Omental fat pad (tissue), 4 donors: ENCODE results near the gene RNF20. TPM values are rescaled to one million over a fixed set of nuclear protein-coding genes. Genes with fewer than 3 reads are reported as not detected.
"Not testable (repeated sequence)": the region's sequence is repeated elsewhere in the genome, so short reads cannot be mapped to it uniquely, and the experiment has no call there.

ENCODE experiments used
- ATAC-seq: fragments of 150-250 bp; one replicate; pipeline ENCODE4 v1.9.1; 2016; ENCODE audit warnings: mild to moderate bottlenecking, moderate library complexity; ENCODE audit not compliant: low FRiP score
- DNase-seq: peaks from one replicate; pipeline ENCODE4 v3.0.0-alpha.2; 2019; ENCODE audit warnings: low spot score
- CTCF ChIP-seq, 3 donors: fragments of 450-650 bp; IDR thresholded peaks; one replicate each; pipeline ENCODE4 v1.5.1; 2016 to 2017; ENCODE audit warnings: antibody characterized with exemption in 3 of 3, mild to moderate bottlenecking in 3 of 3, moderate library complexity in 2 of 3
- total RNA-seq, 4 donors: library from RNA; depleted of rRNA; stranded (reverse); fragments of >200 nt; gene quantifications; one replicate each; pipeline ENCODE4 v1.1.0, GENCODE V29; 2016

The RNF20 gene
- total RNA-seq, 4 donors from 2014 or later = 14.2 to 25.4 (median 19.8) TPM

DNA sequence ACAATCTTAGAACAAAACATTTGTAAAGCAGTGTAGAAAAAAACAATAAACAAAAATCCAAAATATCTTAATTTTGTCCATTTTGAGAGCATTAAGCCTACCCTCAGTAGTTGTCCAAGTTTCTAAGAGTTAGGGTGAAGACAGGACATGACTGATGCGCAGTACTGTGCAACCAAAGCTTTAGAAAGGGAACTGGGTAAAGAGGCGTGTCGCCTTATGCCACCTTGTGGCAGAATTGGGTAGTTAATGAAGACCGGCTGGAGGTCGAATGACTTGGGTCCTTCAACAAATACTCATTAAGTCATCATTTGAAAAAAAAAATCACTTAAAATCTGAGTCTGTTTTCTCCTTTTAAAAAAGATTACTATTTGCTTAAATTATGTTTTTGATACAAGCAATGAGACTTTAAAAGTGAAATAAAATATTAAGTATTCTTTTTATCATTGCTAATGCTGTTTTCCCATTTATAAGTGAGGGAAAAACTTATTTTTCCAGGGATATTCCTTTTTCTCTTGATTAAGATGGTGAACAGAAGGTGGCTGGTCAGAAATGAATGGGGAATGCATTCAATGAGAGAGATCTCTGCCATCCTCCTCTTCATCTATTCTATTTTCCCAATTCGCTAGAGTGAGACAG lies 3.5 kb upstream of the RNF20 start:
- peak in 1 of 3 donors; percentile 71 for TF ChIP-seq CTCF (IDR thresholded peaks at IDR 0.05)
- ATAC-seq = peak; percentile 57
- DNase-seq = no peak

DNA sequence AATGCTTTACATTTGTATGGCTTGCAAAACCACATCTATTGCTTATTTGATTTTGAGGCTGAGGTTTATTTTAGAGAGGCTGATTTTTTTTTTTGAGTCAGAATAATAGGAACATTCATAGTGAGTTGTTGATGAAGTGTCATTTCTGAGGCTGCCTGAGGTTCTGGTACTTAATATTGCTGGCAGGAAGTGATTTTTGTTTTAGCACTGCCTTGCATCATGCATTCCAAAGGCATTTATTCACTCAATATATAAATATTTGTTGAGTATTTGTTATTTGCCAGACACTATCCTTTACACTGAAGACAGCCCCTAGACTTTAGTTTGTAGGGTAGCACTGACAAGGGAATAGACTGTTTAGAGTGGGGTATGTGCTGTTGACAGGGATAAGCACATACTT lies 2.7 kb downstream of the RNF20 start:
- ATAC-seq (no peak), DNase-seq (no peak)
- no peak for TF ChIP-seq CTCF (IDR thresholded peaks at IDR 0.05)

GRCh38 chr9:101536938-101537337 lies 3.3 kb downstream of the RNF20 start:
- DNase-seq = no peak
- no peak for TF ChIP-seq CTCF (IDR thresholded peaks at IDR 0.05)
- ATAC-seq = no peak

DNA sequence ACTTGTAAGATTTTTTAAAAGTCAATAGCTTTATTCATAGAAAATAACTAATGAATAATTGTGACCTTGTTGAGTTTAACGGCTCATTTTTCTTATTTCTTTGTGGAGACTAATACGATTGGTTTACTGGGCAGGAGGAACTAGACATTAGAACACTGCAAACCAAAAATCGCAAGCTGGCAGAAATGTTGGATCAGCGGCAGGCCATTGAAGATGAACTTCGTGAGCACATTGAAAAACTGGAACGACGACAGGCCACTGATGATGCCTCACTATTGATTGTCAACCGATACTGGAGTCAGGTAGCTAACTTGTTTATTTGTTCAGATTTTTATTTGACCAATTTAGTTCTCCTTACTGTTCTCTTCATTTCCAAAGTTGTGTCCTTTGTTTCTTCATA lies 6.4 kb downstream of the RNF20 start:
- no peak for ATAC-seq
- DNase-seq = no peak
- no peak for TF ChIP-seq CTCF (IDR thresholded peaks at IDR 0.05)

DNA sequence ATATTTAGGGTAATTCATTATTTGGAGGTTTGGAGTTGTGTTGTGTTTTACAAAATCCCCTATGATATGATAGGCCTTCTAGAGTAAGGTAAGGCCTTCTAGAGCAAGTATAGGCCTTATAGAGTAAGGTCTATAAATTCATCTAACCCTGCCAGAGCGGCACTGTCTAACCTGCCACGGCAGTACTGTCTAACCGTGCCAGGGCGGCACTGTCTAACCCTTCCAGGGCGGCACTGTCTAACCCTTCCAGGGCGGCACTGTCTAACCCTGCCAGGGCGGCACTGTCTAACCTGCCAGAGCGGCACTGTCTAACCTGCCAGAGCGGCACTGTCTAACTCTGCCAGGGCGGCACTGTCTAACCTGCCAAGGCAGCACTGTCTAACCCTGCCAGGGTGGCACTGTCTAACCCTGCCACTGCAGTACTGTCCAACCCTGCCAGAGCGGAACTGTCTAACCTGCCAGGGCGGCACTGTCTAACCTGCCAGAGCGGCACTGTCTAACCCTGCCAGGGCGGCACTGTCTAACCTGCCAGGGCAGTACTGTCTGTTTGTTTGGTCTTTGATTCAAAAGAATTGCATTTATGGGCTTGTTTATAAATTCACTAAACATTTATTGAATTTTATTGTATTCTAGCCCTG lies 9.6 kb downstream of the RNF20 start:
- no peak for ATAC-seq
- no peak for TF ChIP-seq CTCF (IDR thresholded peaks at IDR 0.05)

DNA sequence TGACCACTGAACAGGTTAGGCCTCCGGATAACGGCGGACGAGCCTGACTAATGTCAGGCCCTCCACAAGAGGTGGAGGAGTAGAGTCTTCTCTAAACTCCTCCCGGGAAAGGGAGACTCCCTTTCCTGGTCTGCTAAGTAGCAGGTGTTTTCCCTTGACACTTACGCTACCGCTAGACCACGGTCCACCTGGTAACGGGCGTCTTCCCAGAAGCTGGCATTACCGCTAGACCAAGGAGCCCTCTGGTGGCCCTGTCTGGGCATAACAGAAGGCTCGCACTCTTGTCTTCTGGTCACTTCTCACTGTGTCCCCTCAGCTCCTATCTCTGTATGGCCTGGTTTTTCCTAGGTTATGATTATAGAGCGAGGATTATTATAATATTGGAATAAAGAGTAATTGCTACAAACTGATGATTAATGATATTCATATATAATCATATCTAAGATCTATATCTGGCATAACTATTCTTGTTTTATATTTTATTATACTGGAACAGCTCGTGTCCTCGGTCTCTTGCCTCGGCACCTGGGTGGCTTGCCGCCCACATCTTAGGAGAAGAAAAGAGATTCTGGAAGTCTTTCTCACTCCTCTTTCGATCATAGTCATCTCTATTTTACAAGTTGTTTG lies 15.9 kb downstream of the RNF20 start:
- not testable (repeated sequence) for ATAC-seq, DNase-seq

More for the DNA sequence above, 9.6 kb downstream of the RNF20 start:
- DNase-seq = no peak

- no peak for ATAC-seq
- no peak for TF ChIP-seq CTCF (IDR thresholded peaks at IDR 0.05)
- DNase-seq = no peak
Measured at GRCh38 chr9:101561740-101562139, 28.1 kb downstream of the RNF20 start.
